Stimulated activated CD8-positive, alpha-beta memory T cell treated with anti-CD3 and anti-CD28 coated beads, Interleukin-4, amount 100 ng/mL, for 1 hour (primary cell): ENCODE measurements around the gene LAMB4.

Experiments used
- DNase-seq, 2 donors: peaks; one replicate each; pipeline ENCODE4 v3.0.0-alpha.2; 2020; ENCODE audit warnings: low read depth in 2 of 2, low spot score in 1 of 2

The LAMB4 gene

GRCh38 chr7:108143658-108144420 lies 13.7 kb upstream of the LAMB4 start:
- no peak for DNase-seq

GRCh38 chr7:108142675-108143259 lies 12.6 kb upstream of the LAMB4 start:
- DNase-seq, result no peak

GRCh38 chr7:108142180-108142579 lies 12.0 kb upstream of the LAMB4 start:
- no peak for DNase-seq

GRCh38 chr7:108140671-108141070 lies 10.5 kb upstream of the LAMB4 start:
- no peak for DNase-seq

GRCh38 chr7:108138911-108139310 lies 8.8 kb upstream of the LAMB4 start:
- no peak for DNase-seq

DNA sequence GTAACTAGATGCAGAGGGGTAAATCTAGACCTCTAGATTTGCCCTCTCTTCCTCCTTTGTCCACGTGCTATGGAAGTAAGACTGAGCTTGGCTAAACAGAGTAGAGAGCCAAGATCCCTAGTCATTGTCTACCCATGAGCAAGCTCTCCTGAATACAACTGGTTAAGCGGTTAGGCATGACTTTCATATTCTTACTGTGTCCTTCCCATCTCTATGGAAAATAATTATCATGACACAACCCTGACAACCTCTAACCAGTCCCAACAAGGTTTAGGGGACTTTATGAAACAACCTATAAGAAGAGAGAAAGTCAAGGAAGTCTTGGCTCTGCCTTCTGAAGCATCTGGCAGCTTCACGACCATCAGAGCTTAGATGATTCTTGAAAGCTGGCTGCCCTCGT lies 7.8 kb upstream of the LAMB4 start:
- no peak for DNase-seq

DNA sequence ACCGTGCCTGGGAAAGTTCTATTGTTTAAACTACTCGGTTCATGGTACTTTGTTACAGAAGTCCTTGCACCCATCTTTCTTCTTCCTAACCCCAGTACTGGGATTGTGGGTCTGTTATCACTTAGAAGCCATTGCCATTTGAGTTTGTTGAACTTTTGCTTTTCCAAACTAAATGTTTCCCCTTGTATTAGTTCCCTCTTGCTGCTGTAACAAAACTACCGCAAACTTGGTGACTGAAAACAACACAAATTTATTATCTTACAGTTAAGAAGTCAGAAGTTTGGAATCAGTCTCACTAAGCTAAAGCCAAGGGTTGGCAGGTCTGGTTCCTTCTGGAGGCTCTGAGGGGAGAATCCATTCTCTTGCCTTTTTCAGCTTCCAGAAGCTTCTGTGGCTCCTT lies 6.9 kb upstream of the LAMB4 start:
- DNase-seq, result no peak

- no peak for DNase-seq
Measured at GRCh38 chr7:108136191-108136688, 6.1 kb upstream of the LAMB4 start.

GRCh38 chr7:108135446-108136190 lies 5.5 kb upstream of the LAMB4 start:
- DNase-seq, result no peak

GRCh38 chr7:108134486-108134885 lies 4.3 kb upstream of the LAMB4 start:
- DNase-seq, result no peak

DNA sequence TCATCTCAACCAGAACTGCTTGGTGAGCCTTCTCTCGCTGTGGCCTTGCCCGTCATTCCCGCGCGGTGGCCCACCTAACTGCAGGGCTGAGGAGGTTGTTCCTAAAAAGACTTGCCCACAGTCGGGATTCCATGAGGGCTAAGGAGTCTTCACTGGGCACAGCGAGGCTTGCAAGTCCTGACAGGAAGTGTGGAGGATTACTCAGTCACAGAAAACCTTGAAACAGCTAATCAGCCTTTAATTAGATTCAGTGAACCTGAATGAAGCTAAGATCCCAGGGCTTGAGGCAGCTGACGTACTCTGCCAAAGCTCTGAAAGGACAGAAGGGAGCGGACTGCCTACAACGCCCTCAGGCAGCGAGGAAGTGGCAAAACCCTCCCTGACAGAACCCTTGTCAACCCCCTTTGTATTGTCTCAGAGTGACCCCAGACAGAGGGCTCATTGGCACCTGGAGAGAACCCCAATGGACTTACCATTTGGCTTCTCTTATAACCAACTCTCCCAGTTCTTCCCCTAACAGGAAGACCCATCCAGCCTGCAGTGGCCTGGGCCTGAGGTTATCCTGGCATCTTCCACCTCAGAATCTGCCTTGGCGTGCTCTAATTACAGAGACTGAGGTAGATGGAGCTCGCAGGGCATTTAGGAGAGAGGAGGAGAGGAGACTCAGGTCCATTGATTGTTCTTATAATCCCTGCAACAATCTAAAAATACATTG lies 2.5 kb upstream of the LAMB4 start:
- no peak for DNase-seq

GRCh38 chr7:108129018-108129965 lies 869 bp downstream of the LAMB4 start:
- no peak for DNase-seq

- DNase-seq, result no peak
Measured at GRCh38 chr7:108128514-108128913, 1.6 kb downstream of the LAMB4 start.

GRCh38 chr7:108127461-108127860 lies 2.7 kb downstream of the LAMB4 start:
- no peak for DNase-seq

GRCh38 chr7:108124820-108125219 lies 5.3 kb downstream of the LAMB4 start:
- no peak for DNase-seq

DNA sequence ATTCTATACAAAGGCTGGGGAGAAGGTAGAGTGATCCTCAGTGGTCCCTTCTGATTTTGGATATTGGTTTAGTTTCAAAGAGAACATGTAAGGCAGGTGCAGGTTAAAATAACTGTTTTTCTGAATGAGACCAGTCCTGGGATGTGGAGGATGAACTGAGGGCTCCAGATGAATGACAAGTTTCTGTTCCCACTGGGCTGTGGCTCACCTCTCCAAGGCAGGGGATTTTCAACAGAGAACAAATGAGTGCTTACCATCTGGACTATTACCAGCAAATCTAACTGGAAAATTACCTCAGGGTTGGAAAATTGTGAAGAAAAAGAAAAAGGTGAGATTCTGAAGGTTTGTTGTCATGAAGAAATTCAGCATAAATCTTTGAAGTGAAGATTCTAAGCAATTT lies 8.0 kb downstream of the LAMB4 start:
- no peak for DNase-seq

GRCh38 chr7:108120933-108121332 lies 9.2 kb downstream of the LAMB4 start:
- DNase-seq, result no peak

GRCh38 chr7:108120196-108120595 lies 10.0 kb downstream of the LAMB4 start:
- DNase-seq, result no peak

DNA sequence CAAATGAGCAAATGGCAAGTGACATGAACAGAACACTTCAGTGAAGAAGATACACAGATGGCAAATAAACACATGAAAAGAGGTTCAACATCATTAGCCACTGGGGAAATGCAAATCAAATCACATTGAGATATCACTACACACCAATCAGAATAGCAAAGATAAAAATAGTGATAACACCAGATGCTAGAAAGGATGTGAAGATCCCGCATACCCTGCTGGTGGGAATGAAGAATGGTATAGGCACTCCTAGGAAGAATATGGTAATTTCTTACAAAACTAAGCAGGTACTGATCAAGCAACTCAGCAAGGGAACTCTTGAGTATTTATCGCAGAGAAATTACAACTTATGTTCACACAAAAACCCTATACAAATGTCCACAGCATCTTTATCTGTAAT lies 11.2 kb downstream of the LAMB4 start:
- no peak for DNase-seq

DNA sequence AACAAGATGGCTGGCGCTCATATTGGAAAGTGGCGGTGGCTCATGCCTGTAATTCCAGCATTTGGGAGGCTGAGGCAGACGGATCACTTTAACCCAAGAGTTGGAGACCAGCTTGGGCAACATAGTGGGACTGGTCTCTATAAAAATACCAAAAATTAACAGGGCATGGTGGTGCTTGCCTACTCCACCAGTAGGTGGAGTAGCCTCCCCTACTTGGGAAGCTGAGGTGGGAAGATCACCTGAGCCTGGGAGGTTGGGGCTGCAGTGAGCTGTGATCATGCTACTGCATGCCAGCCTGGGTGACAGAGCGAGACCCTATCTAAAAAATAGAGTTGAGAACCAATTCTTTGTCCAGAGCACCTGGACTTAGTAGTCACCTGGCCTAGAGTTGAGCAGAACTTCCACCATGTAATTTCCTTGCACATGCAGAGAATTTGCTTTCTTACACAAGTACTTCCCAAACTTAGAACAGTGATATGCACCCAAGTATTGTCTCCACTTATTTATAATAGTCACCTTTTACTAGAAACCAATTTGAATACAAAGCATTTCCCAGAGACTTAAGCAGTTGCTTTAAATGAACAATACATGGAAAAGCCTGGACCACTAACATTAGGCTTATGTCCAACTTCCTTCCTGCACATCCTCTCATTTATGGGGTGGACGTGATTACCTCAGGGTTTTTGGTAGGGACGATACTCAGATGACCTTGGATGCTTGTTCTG lies 15.9 kb downstream of the LAMB4 start:
- no peak for DNase-seq
